ENCODE results near the gene CBX8. TPM values are rescaled to one million over a fixed set of nuclear protein-coding genes. Genes with fewer than 3 reads are reported as not detected.

The CBX8 gene
- total and polyA plus RNA-seq, 2 of the 13 experiments (the other 11 are each of a cell fraction or from before 2014, with no cell fraction given), result 0.34 to 12.6 TPM

GRCh38 chr17:79776376-79777119 lies 20.3 kb downstream of the CBX8 start (continued):
- TF ChIP-seq ZMYM2 (CRISPR knock-in tag; IDR thresholded peaks at IDR 0.05) (0 out of 2 replicates have a peak, but pooled peaks have one; percentile 20), FOXA1 (IDR thresholded peaks at IDR 0.05) (no peak), FOXA1 (CRISPR knock-in tag; IDR thresholded peaks at IDR 0.05) (peak; percentile 70), KLF13 (CRISPR knock-in tag; IDR thresholded peaks at IDR 0.05) (no peak), FOXK1 (CRISPR knock-in tag; IDR thresholded peaks at IDR 0.05; ENCODE audit: borderline replicate concordance, low read depth) (peak; percentile 53; the same call in 1 of the 2 replicates), NFE2L2 (IDR thresholded peaks at IDR 0.05; ENCODE audit: low read length) (no peak), KDM4B (CRISPR knock-in tag; IDR thresholded peaks at IDR 0.05) (no peak), MEIS1 (CRISPR knock-in tag; IDR thresholded peaks at IDR 0.05; ENCODE audit: borderline replicate concordance) (peak; percentile 24; the same call in 1 of the 2 replicates), ZSCAN12 (CRISPR knock-in tag; IDR thresholded peaks at IDR 0.05) (no peak), ZNF615 (CRISPR knock-in tag; IDR thresholded peaks at IDR 0.05; ENCODE audit: borderline replicate concordance) (no peak), FOXP4 (CRISPR knock-in tag; IDR thresholded peaks at IDR 0.05) (peak; percentile 79), ZBTB38 (CRISPR knock-in tag; IDR thresholded peaks at IDR 0.05) (no peak), SATB2 (CRISPR knock-in tag; IDR thresholded peaks at IDR 0.05) (no peak), CENPT (CRISPR knock-in tag; IDR thresholded peaks at IDR 0.05; ENCODE audit: low read depth) (no peak), ZFX (CRISPR knock-in tag; IDR thresholded peaks at IDR 0.05; ENCODE audit: low read depth) (no peak), IRF2 (CRISPR knock-in tag; IDR thresholded peaks at IDR 0.05) (no peak; the same call in 1 of the 2 replicates), BRD4 (CRISPR knock-in tag; IDR thresholded peaks at IDR 0.05) (no peak), ETV5 (CRISPR knock-in tag; IDR thresholded peaks at IDR 0.05; ENCODE audit: borderline replicate concordance) (peak; percentile 82; the same call in 1 of the 2 replicates), SSRP1 (CRISPR knock-in tag; IDR thresholded peaks at IDR 0.05) (no peak), SALL1 (CRISPR knock-in tag; IDR thresholded peaks at IDR 0.05) (peak; percentile 18; the same call in 1 of the 2 replicates), ZNF350 (CRISPR knock-in tag; IDR thresholded peaks at IDR 0.05; ENCODE audit: borderline replicate concordance, low read depth) (no peak), CHD2 (IDR thresholded peaks at IDR 0.05; ENCODE audit: low read depth, low read length) (no peak), MXI1 (IDR thresholded peaks at IDR 0.05; ENCODE audit: borderline replicate concordance, low read depth, low read length) (no peak; the same call in 2 of the 3 replicates)
- TF ChIP-seq, protein P1, sequence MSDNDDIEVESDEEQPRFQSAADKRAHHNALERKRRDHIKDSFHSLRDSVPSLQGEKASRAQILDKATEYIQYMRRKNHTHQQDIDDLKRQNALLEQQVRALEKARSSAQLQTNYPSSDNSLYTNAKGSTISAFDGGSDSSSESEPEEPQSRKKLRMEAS (IDR thresholded peaks at IDR 0.05), result no peak
- TF ChIP-seq, protein P2, sequence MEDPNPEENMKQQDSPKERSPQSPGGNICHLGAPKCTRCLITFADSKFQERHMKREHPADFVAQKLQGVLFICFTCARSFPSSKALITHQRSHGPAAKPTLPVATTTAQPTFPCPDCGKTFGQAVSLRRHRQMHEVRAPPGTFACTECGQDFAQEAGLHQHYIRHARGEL (CRISPR knock-in tag; IDR thresholded peaks at IDR 0.05), result no peak
- TF ChIP-seq, protein P3, sequence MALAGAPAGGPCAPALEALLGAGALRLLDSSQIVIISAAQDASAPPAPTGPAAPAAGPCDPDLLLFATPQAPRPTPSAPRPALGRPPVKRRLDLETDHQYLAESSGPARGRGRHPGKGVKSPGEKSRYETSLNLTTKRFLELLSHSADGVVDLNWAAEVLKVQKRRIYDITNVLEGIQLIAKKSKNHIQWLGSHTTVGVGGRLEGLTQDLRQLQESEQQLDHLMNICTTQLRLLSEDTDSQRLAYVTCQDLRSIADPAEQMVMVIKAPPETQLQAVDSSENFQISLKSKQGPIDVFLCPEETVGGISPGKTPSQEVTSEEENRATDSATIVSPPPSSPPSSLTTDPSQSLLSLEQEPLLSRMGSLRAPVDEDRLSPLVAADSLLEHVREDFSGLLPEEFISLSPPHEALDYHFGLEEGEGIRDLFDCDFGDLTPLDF (CRISPR knock-in tag; IDR thresholded peaks at IDR 0.05), result no peak
- TF ChIP-seq, protein P4, sequence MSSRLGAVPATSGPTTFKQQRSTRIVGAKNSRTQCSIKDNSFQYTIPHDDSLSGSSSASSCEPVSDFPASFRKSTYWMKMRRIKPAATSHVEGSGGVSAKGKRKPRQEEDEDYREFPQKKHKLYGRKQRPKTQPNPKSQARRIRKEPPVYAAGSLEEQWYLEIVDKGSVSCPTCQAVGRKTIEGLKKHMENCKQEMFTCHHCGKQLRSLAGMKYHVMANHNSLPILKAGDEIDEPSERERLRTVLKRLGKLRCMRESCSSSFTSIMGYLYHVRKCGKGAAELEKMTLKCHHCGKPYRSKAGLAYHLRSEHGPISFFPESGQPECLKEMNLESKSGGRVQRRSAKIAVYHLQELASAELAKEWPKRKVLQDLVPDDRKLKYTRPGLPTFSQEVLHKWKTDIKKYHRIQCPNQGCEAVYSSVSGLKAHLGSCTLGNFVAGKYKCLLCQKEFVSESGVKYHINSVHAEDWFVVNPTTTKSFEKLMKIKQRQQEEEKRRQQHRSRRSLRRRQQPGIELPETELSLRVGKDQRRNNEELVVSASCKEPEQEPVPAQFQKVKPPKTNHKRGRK (CRISPR knock-in tag; IDR thresholded peaks at IDR 0.05), result no peak

Measured in HepG2 (cell line).